OCI-LY7 (cell line): Measurements from ENCODE around the gene KCNN3.

Experiments used
- CTCF ChIP-seq: fragments of 200-600 bp; sonication (generic); conservative IDR thresholded peaks from 2 replicates; pipeline ENCODE4 v1.5.1; 2014; ENCODE audit warnings: mild to moderate bottlenecking, antibody characterized with exemption, low read length, moderate library complexity, mixed read lengths
- EZH2phosphoT487 ChIP-seq: fragments of 200-600 bp; sonication (generic); IDR thresholded peaks from 2 replicates; pipeline ENCODE4 v1.6.1; 2018; ENCODE audit warnings: low read depth, borderline replicate concordance, mild to moderate bottlenecking, mixed run types, antibody characterized with exemption, low read length, moderate library complexity, mixed read lengths

- TF ChIP-seq CTCF, result no peak
- TF ChIP-seq EZH2phosphoT487, result no peak
These were observed 18.7 kb upstream of the KCNN3 start for GRCh38 chr1:154888757-154889156.
